HG02943 (cell line): Measurements from ENCODE around the gene LRIG1.

Experiments
- ATAC-seq: cut with Tn5 transposase; IDR thresholded peaks from one replicate; pipeline ENCODE4 v1.9.1; 2021; ENCODE audit warnings: mild to moderate bottlenecking, low read depth, moderate library complexity; ENCODE audit not compliant: unreplicated experiment

The LRIG1 gene

GRCh38 chr3:66451766-66452165 is 49.1 kb downstream of the LRIG1 start:
- ATAC-seq = no peak

- ATAC-seq = no peak
These were observed 50.3 kb downstream of the LRIG1 start for GRCh38 chr3:66450390-66451022.

GRCh38 chr3:66449411-66449974 is 51.3 kb downstream of the LRIG1 start:
- no peak for ATAC-seq

GRCh38 chr3:66444146-66444644 is 56.6 kb downstream of the LRIG1 start:
- ATAC-seq = no peak

GRCh38 chr3:66443118-66443803 is 57.6 kb downstream of the LRIG1 start:
- no peak for ATAC-seq

- no peak for ATAC-seq
These were observed 58.3 kb downstream of the LRIG1 start for GRCh38 chr3:66442254-66443117.

- no peak for ATAC-seq
These were observed 59.1 kb downstream of the LRIG1 start for GRCh38 chr3:66441692-66442091.

- no peak for ATAC-seq
These were observed 59.7 kb downstream of the LRIG1 start for GRCh38 chr3:66441129-66441528.

- no peak for ATAC-seq
These were observed 61.0 kb downstream of the LRIG1 start for GRCh38 chr3:66439666-66440344.

- no peak for ATAC-seq
These were observed 62.8 kb downstream of the LRIG1 start for GRCh38 chr3:66438046-66438445.

- ATAC-seq = no peak
These were observed 63.4 kb downstream of the LRIG1 start for GRCh38 chr3:66437341-66437929.

- ATAC-seq = no peak
These were observed 64.8 kb downstream of the LRIG1 start for GRCh38 chr3:66435989-66436388.

- ATAC-seq = no peak
These were observed 66.1 kb downstream of the LRIG1 start for GRCh38 chr3:66434726-66435125.

- ATAC-seq = no peak
These were observed 67.4 kb downstream of the LRIG1 start for GRCh38 chr3:66433522-66433782.

- no peak for ATAC-seq
These were observed 67.9 kb downstream of the LRIG1 start for GRCh38 chr3:66432767-66433521.

- ATAC-seq = no peak
These were observed 68.6 kb downstream of the LRIG1 start for GRCh38 chr3:66432041-66432766.

GRCh38 chr3:66431494-66431893 is 69.3 kb downstream of the LRIG1 start:
- no peak for ATAC-seq

GRCh38 chr3:66430876-66431275 is 69.9 kb downstream of the LRIG1 start:
- no peak for ATAC-seq

GRCh38 chr3:66428733-66429132 is 72.1 kb downstream of the LRIG1 start:
- no peak for ATAC-seq
